C4-2B (cell line): Measurements from ENCODE around the gene YY1AP1.
"Not testable (repeated sequence)": the region's sequence is repeated elsewhere in the genome, so short reads cannot be mapped to it uniquely, and the experiment has no call there.

Experiments used
- H3K27ac ChIP-seq: fragments of 450-650 bp; 2 replicates; pipeline ENCODE4 v1.5.1; 2017
- ZFX ChIP-seq: fragments of 450-650 bp; IDR thresholded peaks from 2 replicates; pipeline ENCODE4 v1.6.1; 2017
- TF ChIP-seq, protein P1 (sequence below): fragments of 450-650 bp; conservative IDR thresholded peaks from 2 replicates; pipeline ENCODE4 v1.5.1; 2017; ENCODE audit warnings: mild to moderate bottlenecking

YY1AP1 gene, protein sequence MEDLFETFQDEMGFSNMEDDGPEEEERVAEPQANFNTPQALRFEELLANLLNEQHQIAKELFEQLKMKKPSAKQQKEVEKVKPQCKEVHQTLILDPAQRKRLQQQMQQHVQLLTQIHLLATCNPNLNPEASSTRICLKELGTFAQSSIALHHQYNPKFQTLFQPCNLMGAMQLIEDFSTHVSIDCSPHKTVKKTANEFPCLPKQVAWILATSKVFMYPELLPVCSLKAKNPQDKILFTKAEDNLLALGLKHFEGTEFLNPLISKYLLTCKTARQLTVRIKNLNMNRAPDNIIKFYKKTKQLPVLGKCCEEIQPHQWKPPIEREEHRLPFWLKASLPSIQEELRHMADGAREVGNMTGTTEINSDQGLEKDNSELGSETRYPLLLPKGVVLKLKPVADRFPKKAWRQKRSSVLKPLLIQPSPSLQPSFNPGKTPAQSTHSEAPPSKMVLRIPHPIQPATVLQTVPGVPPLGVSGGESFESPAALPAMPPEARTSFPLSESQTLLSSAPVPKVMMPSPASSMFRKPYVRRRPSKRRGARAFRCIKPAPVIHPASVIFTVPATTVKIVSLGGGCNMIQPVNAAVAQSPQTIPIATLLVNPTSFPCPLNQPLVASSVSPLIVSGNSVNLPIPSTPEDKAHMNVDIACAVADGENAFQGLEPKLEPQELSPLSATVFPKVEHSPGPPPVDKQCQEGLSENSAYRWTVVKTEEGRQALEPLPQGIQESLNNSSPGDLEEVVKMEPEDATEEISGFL

GRCh38 chr1:155688324-155689080 is at the start of gene YY1AP1:
TSS of gene YY1AP1 (minus strand) at chr1:155688774. CDS start at chr1:155680436, 8,338 bp downstream.
- TF ChIP-seq ZFX: no peak
- TF ChIP-seq, protein P1, sequence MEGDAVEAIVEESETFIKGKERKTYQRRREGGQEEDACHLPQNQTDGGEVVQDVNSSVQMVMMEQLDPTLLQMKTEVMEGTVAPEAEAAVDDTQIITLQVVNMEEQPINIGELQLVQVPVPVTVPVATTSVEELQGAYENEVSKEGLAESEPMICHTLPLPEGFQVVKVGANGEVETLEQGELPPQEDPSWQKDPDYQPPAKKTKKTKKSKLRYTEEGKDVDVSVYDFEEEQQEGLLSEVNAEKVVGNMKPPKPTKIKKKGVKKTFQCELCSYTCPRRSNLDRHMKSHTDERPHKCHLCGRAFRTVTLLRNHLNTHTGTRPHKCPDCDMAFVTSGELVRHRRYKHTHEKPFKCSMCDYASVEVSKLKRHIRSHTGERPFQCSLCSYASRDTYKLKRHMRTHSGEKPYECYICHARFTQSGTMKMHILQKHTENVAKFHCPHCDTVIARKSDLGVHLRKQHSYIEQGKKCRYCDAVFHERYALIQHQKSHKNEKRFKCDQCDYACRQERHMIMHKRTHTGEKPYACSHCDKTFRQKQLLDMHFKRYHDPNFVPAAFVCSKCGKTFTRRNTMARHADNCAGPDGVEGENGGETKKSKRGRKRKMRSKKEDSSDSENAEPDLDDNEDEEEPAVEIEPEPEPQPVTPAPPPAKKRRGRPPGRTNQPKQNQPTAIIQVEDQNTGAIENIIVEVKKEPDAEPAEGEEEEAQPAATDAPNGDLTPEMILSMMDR: no peak
- peak within 1 kb of the TSS; percentile 96 for H3K27ac ChIP-seq

GRCh38 chr1:155729031-155729898 is 40.7 kb upstream of the YY1AP1 start:
- TF ChIP-seq ZFX: no peak
- TF ChIP-seq, protein P1: peak; percentile 87
- no peak overlapping the region for H3K27ac ChIP-seq

GRCh38 chr1:155725142-155725541 is 36.6 kb upstream of the YY1AP1 start:
- TF ChIP-seq, protein P1: no peak
- TF ChIP-seq ZFX: no peak

GRCh38 chr1:155719703-155720102 is 31.1 kb upstream of the YY1AP1 start:
- TF ChIP-seq, protein P1: no peak
- no peak for TF ChIP-seq ZFX
- no peak overlapping the region for H3K27ac ChIP-seq

More at GRCh38 chr1:155725142-155725541, 36.6 kb upstream of the YY1AP1 start:
- no peak overlapping the region for H3K27ac ChIP-seq

DNA sequence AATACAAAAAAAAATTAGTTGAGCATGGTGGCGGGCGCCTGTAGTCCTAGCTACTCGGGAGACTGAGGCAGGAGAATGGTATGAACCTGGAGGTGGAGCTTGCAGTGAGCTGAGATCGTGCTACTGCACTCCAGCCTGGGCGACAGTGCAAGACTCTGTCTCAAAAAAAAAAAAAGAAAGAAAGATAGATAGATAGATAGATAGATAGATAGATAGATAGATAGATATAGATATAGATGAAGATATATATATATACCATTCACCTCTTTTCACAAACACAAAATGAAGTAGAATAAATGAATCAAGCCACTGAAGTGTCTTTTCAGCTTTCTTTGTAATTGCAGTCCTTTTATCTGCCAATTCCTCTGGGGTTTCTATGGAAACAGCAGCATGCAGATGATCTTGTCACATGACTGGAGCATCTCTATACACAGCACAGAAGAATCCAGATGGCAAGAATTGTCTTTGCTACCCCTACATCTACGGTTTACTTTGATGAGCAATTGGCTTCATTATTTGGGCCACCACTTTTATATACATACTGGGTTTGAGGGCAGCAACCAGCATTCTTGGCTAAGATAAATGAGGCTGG is 30.0 kb upstream of the YY1AP1 start:
- H3K27ac ChIP-seq: not testable (repeated sequence)

DNA sequence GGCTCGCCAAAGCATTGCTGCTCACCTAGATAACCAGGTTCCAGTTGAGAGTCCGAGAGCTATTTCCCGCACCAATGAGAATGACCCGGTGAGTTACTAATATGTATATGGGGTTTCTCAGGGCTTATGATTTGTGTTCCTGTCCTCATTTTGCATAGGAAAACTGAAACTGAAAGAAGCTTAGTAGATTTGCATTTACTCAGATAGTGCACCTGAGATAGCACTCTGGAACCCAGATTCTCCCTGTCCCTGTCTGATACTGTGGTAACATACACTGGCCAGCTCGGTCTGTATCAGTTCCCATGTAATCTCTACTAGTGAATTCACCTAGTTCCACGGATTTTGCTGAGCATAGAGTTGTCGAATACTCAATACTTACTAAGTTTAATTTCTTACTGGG is 28.5 kb upstream of the YY1AP1 start:
- H3K27ac ChIP-seq: no peak overlapping the region

More for the DNA sequence above, 28.5 kb upstream of the YY1AP1 start:
- TF ChIP-seq, protein P1: no peak
- TF ChIP-seq ZFX: no peak
